ENCODE data around the gene S100A3. TPM values are rescaled to one million over a fixed set of nuclear protein-coding genes. Genes with fewer than 3 reads are reported as not detected.
"Not testable (repeated sequence)": the region's sequence is repeated elsewhere in the genome, so short reads cannot be mapped to it uniquely, and the experiment has no call there.

S100A3 gene, protein sequence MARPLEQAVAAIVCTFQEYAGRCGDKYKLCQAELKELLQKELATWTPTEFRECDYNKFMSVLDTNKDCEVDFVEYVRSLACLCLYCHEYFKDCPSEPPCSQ
- total RNA-seq (2014; rRNA removed; shearing (Covaris generic); ENCODE audit: low replicate concordance), result not detected in 2 replicates

DNA sequence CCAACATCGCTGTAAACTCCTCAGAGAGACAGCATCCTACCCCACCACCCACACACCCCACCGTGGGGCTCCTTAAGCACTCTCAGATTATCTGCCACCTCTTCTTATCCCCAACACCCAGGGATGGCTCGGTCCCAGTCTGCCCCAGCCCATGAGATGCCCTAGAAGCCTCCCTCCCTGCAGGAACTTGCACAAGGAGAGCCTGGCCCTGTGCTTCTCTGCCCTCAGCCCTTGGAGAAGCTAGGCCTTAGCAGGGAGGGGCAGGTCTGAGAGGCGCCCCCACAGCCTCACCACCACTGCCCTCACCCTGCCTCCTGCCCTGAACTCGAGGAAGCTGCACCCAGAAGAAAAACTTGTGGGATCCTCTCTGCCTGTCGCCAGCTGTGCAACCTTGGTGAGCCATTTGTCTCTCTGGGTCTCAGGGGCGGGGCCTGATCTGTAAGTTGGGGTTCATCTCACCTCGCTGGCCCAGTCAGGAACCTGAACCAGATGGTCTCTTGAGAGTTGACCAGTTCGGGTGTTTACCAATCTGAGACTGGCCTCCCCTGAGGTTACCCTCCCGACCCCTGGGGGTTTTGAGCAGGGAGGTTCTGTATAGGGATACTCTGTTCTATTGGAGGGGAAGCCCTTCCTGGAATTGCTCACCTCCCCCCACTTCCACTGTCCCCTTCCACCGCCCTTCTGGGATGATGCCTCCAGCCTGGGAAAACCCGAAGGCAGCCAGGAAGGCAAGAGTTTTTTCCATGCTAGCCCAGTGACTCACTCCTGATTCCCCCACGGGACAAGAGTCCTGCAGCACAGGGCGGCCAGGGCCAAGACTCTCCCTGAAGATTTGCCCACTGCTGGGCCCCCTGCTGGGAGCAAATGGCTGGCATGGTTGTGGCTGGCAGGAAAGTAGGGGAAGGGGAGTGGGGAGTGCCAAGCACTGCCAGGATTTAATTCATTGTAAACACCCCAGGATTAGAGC, at the start of gene S100A3:
S100A3 (minus strand) TSS at position 537 of the 967 bp plus-strand sequence. CDS start 773 bp downstream, outside the sequence.
- peak; percentile 61 for DNase-seq (ENCODE audit: low read depth)
- in situ Hi-C loops (cut with HindIII; ENCODE audit: low pct_unique_long_range_greater_than_20kb, low sequenced_read_pairs), result no loop called here

DNA sequence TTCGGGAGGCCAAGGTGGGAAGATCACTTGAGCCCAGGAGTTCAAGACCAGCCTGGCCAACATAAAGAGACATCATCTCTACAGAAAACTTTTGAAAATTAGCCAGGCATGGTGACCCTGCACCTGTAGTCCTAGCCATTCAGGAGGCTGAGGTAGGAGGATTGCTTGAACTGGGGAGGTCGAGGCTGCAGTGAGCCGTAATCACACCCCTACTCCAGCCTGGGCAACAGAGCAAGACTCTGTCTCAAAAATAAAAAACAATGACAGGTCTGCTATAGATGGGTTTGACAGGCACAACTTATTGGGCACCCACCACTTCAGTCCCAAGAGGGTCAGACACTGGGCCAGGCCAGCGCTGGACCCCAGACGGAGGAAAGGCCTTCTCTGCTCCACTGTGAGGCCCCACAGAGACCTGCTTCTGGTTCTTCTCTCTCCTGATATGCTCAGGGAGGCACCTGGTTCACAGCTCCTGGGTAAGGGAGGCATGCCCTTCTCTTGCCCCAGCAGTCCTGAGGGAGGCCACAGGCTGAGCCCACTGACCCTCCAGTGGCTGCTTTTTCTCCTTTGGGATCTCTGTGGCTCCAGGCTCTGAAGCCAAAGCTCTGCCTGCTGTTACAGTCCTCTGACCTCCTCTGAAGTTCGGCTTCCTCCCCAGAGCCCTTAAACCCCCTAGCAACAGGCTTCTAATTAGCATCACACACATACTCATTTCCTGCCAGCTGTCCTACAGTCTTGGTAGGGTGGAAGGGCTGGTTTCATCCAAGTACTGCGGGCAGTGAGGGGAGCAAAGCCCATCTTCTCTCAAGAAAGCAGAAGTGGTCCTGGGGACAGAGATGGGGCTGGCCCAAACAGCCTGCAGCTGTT, 49.5 kb upstream of the S100A3 start:
- DNase-seq (ENCODE audit: low read depth), result no peak
- in situ Hi-C loops (cut with HindIII; ENCODE audit: low pct_unique_long_range_greater_than_20kb, low sequenced_read_pairs), result no loop called here

DNA sequence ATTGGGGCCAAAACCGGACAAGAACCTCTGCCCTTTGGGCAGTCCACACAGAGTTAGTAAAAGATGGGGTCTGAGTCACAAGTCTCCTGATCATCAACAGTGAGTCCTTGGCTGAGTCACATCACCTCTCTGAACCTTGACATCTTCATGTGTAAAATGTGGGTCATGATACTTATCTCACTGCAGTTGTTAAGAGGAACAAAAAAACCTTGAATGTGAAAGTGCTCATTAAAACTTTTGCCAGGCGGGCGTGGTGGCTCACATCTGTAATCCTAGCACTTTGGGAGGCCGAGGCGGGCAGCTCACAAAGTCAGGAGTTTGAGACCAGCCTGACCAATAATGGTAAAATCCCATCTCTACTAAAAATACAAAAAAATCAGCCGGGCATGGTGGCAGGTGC, 48.1 kb upstream of the S100A3 start:
- no peak for DNase-seq (ENCODE audit: low read depth)
- in situ Hi-C loops (cut with HindIII; ENCODE audit: low pct_unique_long_range_greater_than_20kb, low sequenced_read_pairs), result no loop called here

DNA sequence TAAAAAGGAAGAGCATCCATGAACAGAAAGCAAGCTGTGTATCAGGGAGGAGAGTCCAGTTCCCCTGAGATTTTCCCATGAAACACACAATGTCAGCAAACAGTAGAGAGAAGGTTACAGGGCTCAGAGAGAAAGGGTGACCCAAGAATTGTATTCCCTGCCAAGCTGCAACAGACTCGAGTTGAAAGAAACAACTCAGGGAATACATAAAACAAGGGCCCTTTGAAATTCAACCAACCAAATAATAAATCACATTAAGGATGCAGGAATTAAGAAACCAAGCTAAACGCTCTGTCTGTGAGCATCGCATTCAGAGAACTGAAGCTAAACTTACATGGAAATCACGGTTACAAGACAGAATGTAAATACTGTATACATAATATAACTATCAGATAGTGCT, 43.7 kb upstream of the S100A3 start:
- no peak for DNase-seq (ENCODE audit: low read depth)
- in situ Hi-C loops (cut with HindIII; ENCODE audit: low pct_unique_long_range_greater_than_20kb, low sequenced_read_pairs), result no loop called here

DNA sequence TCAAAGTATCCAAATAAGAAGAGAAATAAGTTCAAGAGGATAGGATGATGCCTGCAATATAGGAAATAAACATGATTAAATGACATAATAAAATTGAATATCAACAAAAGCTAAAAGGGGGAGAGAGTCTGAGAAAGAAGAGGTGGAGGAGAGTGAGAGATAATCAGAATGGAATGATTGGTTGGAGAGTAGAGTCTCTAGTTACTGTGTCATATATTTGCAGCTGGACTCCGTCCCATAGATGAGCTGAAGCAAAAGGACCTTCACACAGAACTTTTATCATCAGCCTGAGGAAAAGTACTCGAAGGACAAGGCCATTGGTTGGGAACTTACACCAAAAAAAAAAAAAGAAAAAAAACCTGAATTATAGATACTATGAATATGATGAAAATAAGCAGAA, 39.4 kb upstream of the S100A3 start:
- in situ Hi-C loops (cut with HindIII; ENCODE audit: low pct_unique_long_range_greater_than_20kb, low sequenced_read_pairs), result no loop called here
- no peak for DNase-seq (ENCODE audit: low read depth)

DNA sequence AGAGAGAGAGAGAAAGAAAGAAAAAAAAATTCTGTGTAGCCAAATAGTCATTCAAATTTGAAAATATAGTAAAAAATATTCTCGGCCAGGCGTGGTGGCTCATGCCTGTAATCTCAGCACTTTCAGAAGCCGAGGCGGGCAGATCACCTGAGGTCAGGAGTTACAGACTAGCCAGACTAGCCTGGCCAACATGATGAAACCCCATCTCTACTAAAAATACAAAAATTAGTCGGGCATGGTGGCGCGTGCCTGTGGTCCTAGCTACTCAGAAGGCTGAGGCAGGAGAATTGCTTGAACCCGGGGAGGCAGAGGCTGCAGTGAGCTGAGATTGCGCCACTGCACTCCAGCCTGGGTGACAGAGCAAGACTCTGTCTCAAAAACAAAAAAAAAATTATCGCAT, 39.0 kb upstream of the S100A3 start:
- in situ Hi-C loops (cut with HindIII; ENCODE audit: low pct_unique_long_range_greater_than_20kb, low sequenced_read_pairs); DNase-seq (ENCODE audit: low read depth): not testable (repeated sequence)

DNA sequence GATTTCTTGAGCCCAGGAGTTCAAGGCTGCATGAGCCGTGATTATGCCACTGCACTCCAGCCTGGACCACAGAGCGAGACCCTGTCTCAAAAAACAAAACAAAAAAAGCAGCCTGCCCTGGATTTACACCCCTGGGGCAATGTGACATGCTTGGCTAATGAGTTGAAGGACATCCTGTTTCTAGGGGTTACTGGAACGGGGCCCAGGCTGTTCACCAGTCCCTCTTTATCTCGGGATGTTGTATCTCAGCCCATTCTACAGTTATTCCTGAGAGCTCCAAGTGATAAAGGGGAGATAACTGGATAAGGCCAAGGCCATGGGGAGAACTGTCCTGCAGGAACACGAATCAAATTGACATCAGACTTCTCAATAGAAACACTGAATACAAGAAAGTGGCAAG, 38.3 kb upstream of the S100A3 start:
- DNase-seq (ENCODE audit: low read depth), result no peak
- in situ Hi-C loops (cut with HindIII; ENCODE audit: low pct_unique_long_range_greater_than_20kb, low sequenced_read_pairs), result no loop called here

DNA sequence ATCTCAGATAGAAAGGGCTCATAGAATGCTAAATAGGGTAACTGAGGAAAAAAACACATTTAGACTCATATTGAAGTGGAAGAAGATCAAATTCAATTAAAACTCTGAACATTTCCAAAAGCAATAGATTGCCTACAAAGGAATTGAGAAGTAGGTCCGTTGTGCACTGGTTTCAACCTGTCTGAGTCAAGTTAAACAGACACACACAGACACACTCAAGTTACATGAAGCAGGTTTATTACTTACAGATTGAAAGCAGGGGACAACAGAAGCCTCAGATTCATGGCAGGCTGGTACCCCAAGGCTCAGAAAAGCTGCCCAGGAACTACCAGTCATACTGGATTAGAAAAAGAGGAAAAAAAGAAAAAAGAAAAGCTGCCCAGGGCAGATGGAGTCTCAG, 37.3 kb upstream of the S100A3 start:
- in situ Hi-C loops (cut with HindIII; ENCODE audit: low pct_unique_long_range_greater_than_20kb, low sequenced_read_pairs), result no loop called here
- DNase-seq (ENCODE audit: low read depth), result no peak

DNA sequence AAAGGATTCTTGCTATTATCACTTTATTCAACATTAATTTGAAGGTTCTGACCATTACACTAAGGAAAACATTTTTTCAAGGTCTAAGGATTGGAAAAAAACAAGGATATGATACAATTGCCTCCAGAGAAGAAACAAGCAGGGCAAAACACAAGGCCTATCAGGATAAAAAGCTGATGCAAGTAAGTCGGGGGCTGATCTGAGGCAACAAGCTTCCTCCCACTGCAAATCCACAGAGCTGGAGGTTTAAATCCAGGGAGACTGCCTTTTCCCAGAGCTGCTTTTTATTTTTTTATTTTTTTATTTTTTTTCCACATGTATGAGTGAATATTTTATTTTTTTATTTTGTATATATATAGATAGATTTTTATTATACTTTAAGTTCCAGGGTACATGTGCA, 35.9 kb upstream of the S100A3 start:
- DNase-seq (ENCODE audit: low read depth), result no peak
- in situ Hi-C loops (cut with HindIII; ENCODE audit: low pct_unique_long_range_greater_than_20kb, low sequenced_read_pairs), result no loop called here

DNA sequence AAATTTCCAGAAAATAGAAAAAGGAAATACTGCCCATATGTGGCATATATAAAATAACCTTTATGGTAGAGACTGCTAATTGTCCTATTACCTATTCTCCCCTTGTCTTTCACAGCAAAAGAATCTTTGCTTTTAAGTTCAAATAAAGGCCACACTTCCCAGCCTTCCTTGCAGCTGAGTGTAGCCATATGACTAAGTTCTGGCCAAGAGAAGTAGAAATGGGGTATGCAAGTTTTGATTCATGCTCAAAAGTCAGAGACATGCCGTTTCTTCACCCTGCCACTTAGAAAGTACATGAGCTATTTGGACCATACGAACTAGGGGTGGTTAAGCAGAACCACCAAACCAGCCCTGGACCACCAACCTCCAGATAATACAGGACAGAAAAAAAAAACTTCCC, 34.9 kb upstream of the S100A3 start:
- in situ Hi-C loops (cut with HindIII; ENCODE audit: low pct_unique_long_range_greater_than_20kb, low sequenced_read_pairs), result no loop called here
- no peak for DNase-seq (ENCODE audit: low read depth)

DNA sequence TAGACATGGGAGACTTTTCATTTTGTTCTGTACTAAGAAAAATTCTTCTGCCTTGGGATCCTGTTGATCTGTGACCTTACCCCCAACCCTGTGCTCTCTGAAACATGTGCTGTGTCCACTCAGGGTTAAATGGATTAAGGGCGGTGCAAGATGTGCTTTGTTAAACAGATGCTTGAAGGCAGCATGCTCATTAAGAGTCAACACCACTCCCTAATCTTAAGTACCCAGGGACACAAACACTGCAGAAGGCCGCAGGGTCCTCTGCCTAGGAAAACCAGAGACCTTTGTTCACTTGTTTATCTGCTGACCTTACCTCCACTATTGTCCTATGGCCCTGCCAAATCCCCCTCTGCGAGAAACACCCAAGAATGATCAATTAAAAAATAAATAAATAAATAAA, 34.5 kb upstream of the S100A3 start:
- DNase-seq (ENCODE audit: low read depth); in situ Hi-C loops (cut with HindIII; ENCODE audit: low pct_unique_long_range_greater_than_20kb, low sequenced_read_pairs): not testable (repeated sequence)

DNA sequence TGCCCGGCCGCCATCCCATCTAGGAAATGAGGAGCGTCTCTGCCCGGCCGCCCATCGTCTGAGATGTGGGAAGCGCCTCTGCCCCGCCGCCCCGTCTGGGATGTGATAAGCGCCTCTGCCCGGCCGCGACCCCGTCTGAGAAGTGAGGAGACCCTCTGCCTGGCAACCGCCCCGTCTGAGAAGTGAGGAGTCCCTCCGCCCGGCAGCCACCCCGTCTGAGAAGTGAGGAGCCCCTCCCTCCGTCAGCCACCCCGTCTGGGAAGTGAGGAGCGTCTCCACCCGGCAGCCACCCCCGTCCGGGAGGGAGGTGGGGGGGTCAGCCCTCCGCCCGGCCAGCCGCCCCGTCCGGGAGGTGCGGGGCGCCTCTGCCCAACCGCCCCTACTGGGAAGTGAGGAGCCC, 33.8 kb upstream of the S100A3 start:
- in situ Hi-C loops (cut with HindIII; ENCODE audit: low pct_unique_long_range_greater_than_20kb, low sequenced_read_pairs); DNase-seq (ENCODE audit: low read depth): not testable (repeated sequence)

DNA sequence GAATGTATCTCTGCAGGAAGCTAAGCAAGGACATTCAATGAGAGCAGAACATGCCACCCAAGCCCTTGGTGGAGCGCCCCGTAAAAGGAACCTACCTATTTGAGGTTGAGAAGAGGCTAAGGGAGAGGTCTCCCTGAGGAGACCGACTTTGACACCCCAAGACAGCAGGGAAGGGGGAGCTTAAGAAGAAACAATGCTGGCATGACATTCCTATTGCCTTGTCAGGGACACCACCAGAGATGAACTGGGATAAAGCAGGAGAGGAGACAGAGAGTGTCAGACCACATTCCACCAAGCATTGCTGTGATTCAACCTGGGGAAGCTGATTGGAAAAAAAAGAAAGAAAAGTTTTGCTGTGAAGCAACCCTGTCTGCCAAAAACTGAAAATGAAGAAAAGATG, 29.9 kb upstream of the S100A3 start:
- in situ Hi-C loops (cut with HindIII; ENCODE audit: low pct_unique_long_range_greater_than_20kb, low sequenced_read_pairs), result no loop called here
- no peak for DNase-seq (ENCODE audit: low read depth)

DNA sequence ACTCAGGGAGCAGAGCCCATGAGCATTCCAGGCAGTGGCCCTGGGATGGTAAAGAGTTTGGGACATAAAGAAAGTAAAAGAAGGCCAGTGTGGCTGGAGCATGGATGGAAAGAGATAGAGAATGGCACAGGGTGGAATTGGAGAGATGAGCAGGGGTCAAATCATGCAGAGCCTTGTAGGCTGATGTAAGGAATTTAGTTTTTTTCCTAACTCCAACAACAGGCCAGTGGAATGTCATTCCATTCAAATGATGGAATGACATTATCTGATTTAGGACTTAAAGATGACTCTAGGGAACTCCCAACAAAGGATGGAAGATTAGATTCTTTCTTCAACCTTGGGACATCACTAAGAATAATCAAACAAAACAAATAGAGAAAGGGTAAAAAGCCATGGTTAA, 29.4 kb upstream of the S100A3 start:
- DNase-seq (ENCODE audit: low read depth), result peak; percentile 32
- in situ Hi-C loops (cut with HindIII; ENCODE audit: low pct_unique_long_range_greater_than_20kb, low sequenced_read_pairs), result no loop called here

DNA sequence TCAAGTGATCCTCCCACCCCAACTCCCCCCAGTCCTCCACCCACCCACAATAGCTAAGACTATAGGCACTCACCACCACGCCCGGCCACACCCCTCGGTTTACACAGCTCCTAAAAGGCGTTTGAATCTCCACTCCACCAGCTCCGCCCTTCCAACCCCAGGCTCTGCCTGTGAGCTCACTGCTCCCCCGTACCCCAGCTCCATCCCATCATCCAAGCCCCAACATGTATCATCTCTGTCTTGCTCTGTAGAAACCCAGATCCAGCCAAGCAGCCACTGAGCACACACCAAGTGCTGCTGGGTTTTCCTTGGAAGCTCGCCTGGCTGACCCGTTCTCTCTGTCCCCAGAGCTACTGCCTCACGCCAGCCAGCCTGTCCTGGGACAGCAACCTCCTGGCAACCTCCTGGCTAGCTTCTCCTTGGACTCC, 28.6 kb upstream of the S100A3 start:
- DNase-seq (ENCODE audit: low read depth), result no peak
- in situ Hi-C loops (cut with HindIII; ENCODE audit: low pct_unique_long_range_greater_than_20kb, low sequenced_read_pairs), result no loop called here

DNA sequence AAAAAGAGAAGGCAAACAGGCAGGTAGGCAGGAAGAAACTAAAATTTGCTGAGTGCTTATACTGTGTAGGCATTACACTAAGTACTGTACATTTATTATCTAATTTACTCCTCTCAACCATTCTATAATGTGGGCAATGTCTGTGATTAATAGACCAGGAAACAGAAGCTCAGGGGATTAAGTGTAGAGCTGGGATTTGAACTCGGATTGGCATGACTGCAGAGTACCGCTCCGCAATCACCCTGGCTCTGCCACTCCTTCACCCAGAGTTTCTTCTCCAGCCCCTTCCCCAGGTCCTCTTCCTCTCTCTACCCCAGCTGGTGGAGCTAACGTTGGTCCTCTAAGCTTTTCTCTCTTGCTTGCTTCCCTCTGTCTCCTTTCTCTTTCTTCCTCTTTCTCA, 28.1 kb upstream of the S100A3 start:
- DNase-seq (ENCODE audit: low read depth), result no peak
- in situ Hi-C loops (cut with HindIII; ENCODE audit: low pct_unique_long_range_greater_than_20kb, low sequenced_read_pairs), result no loop called here

DNA sequence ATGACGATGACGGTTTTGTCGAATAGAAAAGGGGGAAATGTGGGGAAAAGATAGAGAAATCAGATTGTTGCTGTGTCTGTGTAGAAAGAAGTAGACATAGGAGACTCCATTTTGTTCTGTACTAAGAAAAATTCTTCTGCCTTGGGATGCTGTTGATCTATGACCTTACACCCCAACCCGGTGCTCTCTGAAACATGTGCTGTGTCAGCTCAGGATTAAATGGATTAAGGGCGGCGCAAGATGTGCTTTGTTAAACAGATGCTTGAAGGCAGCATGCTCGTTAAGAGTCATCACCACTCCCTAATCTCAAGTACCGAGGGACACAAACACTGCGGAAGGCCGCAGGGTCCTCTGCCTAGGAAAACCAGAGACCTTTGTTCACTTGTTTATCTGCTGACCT, 26.4 kb upstream of the S100A3 start:
- in situ Hi-C loops (cut with HindIII; ENCODE audit: low pct_unique_long_range_greater_than_20kb, low sequenced_read_pairs); DNase-seq (ENCODE audit: low read depth): not testable (repeated sequence)

DNA sequence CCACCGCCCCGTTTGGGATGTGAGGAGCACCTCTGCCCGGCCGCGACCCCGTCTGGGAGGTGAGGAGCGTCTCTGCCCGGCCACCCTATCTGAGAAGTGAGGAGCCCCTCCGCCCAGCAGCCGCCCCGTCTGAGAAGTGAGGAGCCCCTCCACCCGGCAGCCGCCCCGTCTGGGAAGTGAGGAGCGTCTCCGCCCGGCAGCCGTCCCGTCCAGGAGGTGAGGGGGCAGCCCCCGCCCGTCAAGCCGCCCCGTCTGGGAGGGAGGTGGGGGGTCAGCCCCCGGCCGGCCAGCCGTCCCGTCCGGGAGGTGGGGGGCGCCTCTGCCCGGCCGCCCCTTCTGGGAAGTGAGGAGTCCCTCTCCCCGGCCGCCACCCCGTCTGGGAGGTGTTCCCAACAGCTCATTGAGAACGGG, 26.0 kb upstream of the S100A3 start:
- in situ Hi-C loops (cut with HindIII; ENCODE audit: low pct_unique_long_range_greater_than_20kb, low sequenced_read_pairs), result not testable (repeated sequence)

DNA sequence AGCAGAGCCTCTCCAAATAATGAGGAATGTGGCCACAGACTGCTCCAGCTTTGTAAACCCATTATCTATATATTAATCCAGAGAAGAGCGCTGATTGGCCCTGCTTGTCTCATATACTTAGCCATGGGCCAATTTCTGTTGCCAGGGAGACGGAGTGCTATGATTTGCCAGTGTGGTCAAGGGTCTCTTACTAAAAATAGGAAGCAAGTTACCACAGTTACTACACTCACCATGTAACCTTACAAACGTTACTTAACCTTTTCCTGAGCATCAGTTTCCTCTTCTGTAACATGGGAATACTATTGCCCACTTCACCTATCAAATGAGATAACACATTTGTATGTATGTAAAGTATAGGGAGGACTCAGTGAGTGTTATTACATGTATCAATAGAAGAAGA, 24.3 kb upstream of the S100A3 start:
- in situ Hi-C loops (cut with HindIII; ENCODE audit: low pct_unique_long_range_greater_than_20kb, low sequenced_read_pairs), result no loop called here
- no peak for DNase-seq (ENCODE audit: low read depth)

More for the DNA sequence above, 26.0 kb upstream of the S100A3 start:
- not testable (repeated sequence) for DNase-seq (ENCODE audit: low read depth)

Data from Caki2 (cell line).